NB4 (cell line): Measurements from ENCODE around the gene LPP.

Experiments used
- DNase-seq: peaks from one replicate; pipeline ENCODE4 v3.0.0; 2010; ENCODE audit warnings: low read depth
- H3K4me3 ChIP-seq: one replicate; pipeline ENCODE4 v1.5.1; 2011; ENCODE audit warnings: mild to moderate bottlenecking, low read depth, low read length, moderate library complexity
- MYC ChIP-seq: IDR thresholded peaks from 2 replicates; pipeline ENCODE4 v1.6.1; 2011; ENCODE audit warnings: low read depth, low read length
- POLR2A ChIP-seq: IDR thresholded peaks from 2 replicates; pipeline ENCODE4 v1.6.1; 2011; ENCODE audit warnings: mild to moderate bottlenecking; ENCODE audit not compliant: insufficient read length; ENCODE audit errors: extremely low read depth
- TF ChIP-seq, protein P1 (sequence below): IDR thresholded peaks from one replicate; pipeline ENCODE4 v1.5.1; 2012; ENCODE audit warnings: low read depth, low read length
- TF ChIP-seq, protein P2 (sequence below): IDR thresholded peaks from 2 replicates; pipeline ENCODE4 v1.6.1; 2011; ENCODE audit warnings: low read depth, low read length

Gene LPP

GRCh38 chr3:188241883-188242282, 87.9 kb downstream of the LPP start:
- H3K4me3 ChIP-seq = no peak overlapping the region
- TF ChIP-seq, protein P1, sequence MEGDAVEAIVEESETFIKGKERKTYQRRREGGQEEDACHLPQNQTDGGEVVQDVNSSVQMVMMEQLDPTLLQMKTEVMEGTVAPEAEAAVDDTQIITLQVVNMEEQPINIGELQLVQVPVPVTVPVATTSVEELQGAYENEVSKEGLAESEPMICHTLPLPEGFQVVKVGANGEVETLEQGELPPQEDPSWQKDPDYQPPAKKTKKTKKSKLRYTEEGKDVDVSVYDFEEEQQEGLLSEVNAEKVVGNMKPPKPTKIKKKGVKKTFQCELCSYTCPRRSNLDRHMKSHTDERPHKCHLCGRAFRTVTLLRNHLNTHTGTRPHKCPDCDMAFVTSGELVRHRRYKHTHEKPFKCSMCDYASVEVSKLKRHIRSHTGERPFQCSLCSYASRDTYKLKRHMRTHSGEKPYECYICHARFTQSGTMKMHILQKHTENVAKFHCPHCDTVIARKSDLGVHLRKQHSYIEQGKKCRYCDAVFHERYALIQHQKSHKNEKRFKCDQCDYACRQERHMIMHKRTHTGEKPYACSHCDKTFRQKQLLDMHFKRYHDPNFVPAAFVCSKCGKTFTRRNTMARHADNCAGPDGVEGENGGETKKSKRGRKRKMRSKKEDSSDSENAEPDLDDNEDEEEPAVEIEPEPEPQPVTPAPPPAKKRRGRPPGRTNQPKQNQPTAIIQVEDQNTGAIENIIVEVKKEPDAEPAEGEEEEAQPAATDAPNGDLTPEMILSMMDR = no peak
- no peak for TF ChIP-seq POLR2A
- TF ChIP-seq, protein P2, sequence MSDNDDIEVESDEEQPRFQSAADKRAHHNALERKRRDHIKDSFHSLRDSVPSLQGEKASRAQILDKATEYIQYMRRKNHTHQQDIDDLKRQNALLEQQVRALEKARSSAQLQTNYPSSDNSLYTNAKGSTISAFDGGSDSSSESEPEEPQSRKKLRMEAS = no peak
- no peak for TF ChIP-seq MYC
- no peak for DNase-seq

DNA sequence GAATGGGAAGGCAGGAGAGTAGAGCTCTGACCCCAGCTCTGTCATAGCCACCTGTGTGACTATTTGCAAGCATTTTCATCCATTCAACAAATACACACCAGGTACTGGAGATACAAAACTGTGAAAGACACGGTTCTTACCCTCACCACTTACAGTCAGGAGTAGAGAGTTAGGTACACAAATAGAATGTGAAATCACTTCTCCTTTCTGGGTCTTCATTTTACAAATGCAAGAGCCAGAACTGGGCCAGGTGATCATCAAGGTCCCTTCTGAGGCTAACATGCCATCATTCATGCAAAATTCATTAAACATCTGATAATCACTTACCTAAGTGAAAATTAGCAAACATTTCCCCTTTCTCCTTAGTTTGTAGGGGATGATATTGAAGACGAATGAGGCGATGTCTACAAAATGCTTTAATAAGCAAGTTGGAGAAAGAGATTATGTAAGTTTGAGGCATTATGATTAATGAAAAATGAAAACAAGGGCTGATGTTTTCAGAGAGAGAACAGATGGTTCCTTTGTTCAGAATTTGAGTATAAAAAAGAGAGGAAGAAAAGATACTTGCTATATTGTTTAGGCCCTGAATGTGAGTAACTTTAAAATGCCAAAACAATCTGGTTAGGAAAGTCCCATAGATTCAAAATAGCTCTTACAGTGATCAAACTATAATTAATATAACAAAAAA, 88.6 kb downstream of the LPP start:
- no peak overlapping the region for H3K4me3 ChIP-seq
- no peak for DNase-seq
- TF ChIP-seq, protein P1 = no peak
- TF ChIP-seq, protein P2 = no peak
- TF ChIP-seq POLR2A (no peak), MYC (no peak)

GRCh38 chr3:188243124-188243795, 89.3 kb downstream of the LPP start:
- TF ChIP-seq, protein P1 = no peak
- TF ChIP-seq, protein P2 = no peak
- TF ChIP-seq POLR2A (no peak), MYC (no peak)
- no peak overlapping the region for H3K4me3 ChIP-seq
- DNase-seq = no peak

- H3K4me3 ChIP-seq = no peak overlapping the region
- peak; percentile 25 for DNase-seq
- TF ChIP-seq, protein P2 = no peak
- TF ChIP-seq, protein P1 = no peak
- no peak for TF ChIP-seq MYC
- TF ChIP-seq POLR2A = no peak
Observed at GRCh38 chr3:188244395-188244861, 90.5 kb downstream of the LPP start.

DNA sequence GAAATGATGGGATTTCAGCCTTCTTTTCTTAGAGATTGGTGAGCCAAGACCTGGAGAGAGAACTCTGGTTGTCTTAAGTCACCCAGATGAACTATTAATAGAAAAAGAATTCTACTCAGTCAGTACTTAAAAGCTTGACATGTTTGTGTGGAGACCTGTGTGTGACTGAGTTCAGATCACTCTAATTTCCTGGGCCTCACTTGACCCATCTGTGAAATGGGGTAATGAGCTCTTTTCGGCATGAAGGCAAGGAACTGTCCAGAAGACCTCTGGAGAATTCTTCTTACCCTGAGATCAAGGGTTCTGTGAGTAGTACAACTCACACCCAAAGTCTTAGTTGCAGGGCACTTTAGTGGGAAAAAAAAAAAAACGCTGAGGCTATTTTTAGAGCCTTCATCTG, 92.9 kb downstream of the LPP start:
- TF ChIP-seq MYC = no peak
- TF ChIP-seq, protein P2 = no peak
- TF ChIP-seq, protein P1 = no peak
- no peak for TF ChIP-seq POLR2A
- H3K4me3 ChIP-seq = no peak overlapping the region
- no peak for DNase-seq
